Measurements from ENCODE around the gene CACNA1I. TPM values are rescaled to one million over a fixed set of nuclear protein-coding genes. Genes with fewer than 3 reads are reported as not detected.
"Not testable (repeated sequence)": the region's sequence is repeated elsewhere in the genome, so short reads cannot be mapped to it uniquely, and the experiment has no call there.

CACNA1I gene
- total RNA-seq, 2 donors from 2014 or later = 0.69 to 1.0 TPM

DNA sequence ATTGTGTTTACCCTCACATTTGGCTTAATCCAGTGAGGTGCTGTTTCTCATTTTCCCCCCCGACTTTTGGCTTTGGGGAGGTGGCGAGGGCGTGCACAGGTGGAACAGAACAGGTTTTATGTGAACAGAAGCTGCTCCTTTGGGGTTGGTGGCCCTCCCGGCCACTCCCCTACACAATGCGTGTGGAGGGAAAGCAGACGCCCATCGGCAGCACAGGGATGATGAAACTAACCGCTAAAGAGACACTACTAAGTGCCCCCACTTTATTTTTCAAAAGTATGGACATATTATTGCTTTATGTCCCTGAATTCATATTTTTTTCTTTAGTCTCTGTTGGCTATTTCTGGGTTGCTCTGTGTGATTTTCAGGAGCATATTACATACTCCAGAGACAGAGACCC lies 162.1 kb downstream of the CACNA1I start:
- H3K36me3 ChIP-seq = no peaks in the 10 kb centered on the region
- H3K9ac ChIP-seq (ENCODE audit: low read depth in 2 of 2, low read length in 2 of 2) = no peak overlapping the region
- H3K4me1 ChIP-seq = no peaks in the 10 kb centered on the region
- no peaks in the 10 kb centered on the region for H3K9me3 ChIP-seq
- H3K4me3 ChIP-seq = no peak overlapping the region
- DNase-seq = no peak
- no peak overlapping the region for H3K27ac ChIP-seq
- no peaks in the 10 kb centered on the region for H3K27me3 ChIP-seq
- intact Hi-C loops (cut with DNase I) = no loop called here
- TF ChIP-seq, protein P1, sequence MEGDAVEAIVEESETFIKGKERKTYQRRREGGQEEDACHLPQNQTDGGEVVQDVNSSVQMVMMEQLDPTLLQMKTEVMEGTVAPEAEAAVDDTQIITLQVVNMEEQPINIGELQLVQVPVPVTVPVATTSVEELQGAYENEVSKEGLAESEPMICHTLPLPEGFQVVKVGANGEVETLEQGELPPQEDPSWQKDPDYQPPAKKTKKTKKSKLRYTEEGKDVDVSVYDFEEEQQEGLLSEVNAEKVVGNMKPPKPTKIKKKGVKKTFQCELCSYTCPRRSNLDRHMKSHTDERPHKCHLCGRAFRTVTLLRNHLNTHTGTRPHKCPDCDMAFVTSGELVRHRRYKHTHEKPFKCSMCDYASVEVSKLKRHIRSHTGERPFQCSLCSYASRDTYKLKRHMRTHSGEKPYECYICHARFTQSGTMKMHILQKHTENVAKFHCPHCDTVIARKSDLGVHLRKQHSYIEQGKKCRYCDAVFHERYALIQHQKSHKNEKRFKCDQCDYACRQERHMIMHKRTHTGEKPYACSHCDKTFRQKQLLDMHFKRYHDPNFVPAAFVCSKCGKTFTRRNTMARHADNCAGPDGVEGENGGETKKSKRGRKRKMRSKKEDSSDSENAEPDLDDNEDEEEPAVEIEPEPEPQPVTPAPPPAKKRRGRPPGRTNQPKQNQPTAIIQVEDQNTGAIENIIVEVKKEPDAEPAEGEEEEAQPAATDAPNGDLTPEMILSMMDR (IDR thresholded peaks at IDR 0.05) = no peak

DNA sequence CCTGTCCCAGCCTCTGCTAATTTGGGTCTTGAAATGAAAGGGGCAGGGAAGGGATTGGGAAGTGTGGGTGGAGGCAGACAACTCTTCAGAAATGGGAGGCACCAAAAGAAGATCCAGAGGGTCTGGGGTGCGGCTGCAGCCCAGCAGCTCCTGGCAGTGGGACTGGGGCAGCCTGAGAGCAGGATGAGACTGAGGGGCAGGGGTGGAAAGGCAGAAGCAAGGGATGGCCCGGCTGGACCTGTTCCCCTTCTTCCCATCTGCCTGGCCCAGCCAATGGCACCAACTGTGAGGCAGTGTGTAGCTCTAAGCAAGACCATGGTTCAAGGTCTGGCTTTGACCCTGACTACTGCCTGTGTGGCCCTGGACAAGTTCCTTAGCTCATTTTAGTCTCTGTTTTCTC lies 162.6 kb downstream of the CACNA1I start:
- H3K27ac ChIP-seq = no peak overlapping the region
- no peaks in the 10 kb centered on the region for H3K27me3 ChIP-seq
- intact Hi-C loops (cut with DNase I) = no loop called here
- TF ChIP-seq, protein P1 (IDR thresholded peaks at IDR 0.05) = no peak
- no peaks in the 10 kb centered on the region for H3K4me1 ChIP-seq
- no peak for DNase-seq
- no peak overlapping the region for H3K9ac ChIP-seq (ENCODE audit: low read depth in 2 of 2, low read length in 2 of 2)
- no peaks in the 10 kb centered on the region for H3K36me3 ChIP-seq
- no peak overlapping the region for H3K4me3 ChIP-seq
- H3K9me3 ChIP-seq = no peaks in the 10 kb centered on the region

DNA sequence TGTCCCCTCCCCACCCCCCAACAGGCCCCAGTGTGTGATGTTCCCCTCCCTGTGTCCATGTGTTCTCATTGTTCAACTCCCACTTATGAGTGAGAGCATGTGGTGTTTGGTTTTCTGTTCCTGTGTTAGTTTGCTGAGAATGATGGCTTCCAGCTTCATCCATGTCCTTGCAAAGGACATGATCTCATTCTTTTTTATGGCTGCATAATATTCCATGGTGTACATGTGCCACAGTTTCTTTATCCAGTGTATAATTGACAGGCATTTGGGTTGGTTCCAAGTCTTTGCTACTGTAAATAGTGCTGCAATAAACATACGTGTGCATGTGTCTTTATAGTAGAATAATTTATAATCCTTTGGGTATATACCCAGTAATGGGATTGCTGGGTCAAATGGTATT lies 163.5 kb downstream of the CACNA1I start:
- H3K4me3 ChIP-seq; intact Hi-C loops (cut with DNase I); H3K27ac ChIP-seq; H3K9me3 ChIP-seq; DNase-seq; H3K9ac ChIP-seq (ENCODE audit: low read depth in 2 of 2, low read length in 2 of 2); H3K4me1 ChIP-seq; H3K27me3 ChIP-seq; H3K36me3 ChIP-seq: not testable (repeated sequence)

DNA sequence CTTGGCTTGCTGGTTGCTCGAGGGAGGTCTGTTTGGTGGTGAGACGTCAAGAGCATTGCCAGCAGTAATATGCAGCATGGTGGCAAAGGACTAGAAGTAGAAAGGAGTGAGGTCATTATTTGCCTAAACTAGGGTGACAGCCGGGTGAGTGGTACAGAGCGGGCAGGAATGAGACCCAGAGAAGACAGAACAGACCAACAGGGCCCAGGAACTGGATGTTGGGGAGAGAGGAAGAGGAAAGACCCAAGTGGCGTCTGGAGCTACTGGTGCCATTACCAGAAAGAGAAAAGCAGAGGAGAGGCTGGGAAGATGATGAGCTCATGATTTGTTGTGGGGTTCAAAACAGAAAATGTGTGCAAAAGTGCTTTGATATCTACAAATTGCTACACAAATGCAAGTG lies 164.3 kb downstream of the CACNA1I start:
- Histone ChIP-seq H3K4me3 (no peak overlapping the region), H3K9me3 (no peaks in the 10 kb centered on the region), H3K36me3 (no peaks in the 10 kb centered on the region), H3K4me1 (no peaks in the 10 kb centered on the region), H3K9ac (ENCODE audit: low read depth in 2 of 2, low read length in 2 of 2) (no peak overlapping the region), H3K27me3 (no peaks in the 10 kb centered on the region), H3K27ac (no peak overlapping the region)
- TF ChIP-seq, protein P1 (IDR thresholded peaks at IDR 0.05) = no peak
- intact Hi-C loops (cut with DNase I) = no loop called here
- no peak for DNase-seq

DNA sequence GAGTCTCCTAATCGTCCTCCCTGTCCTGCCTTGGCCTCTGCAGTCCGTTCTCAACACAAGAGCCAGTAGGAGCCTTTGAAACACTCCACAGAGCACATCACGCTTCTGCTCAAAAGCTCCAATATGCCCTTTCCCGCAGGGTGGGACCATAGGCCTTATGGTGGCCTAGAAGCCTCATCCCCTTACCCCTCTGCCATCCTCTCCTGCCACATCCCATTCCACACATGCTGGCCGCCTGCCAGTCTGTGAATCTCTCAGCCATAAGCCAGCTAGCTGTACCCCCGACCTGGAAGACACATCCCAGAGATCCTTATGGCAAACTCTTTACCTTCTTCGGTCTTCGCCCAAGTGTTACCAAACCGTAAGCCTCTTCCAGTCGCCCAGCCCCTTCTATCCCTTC lies 165.2 kb downstream of the CACNA1I start:
- H3K36me3 ChIP-seq = no peaks in the 10 kb centered on the region
- no peaks in the 10 kb centered on the region for H3K4me1 ChIP-seq
- no peaks in the 10 kb centered on the region for H3K27me3 ChIP-seq
- no peak for DNase-seq
- H3K27ac ChIP-seq = no peak overlapping the region
- intact Hi-C loops (cut with DNase I) = no loop called here
- H3K9ac ChIP-seq (ENCODE audit: low read depth in 2 of 2, low read length in 2 of 2) = no peak overlapping the region
- TF ChIP-seq, protein P1 (IDR thresholded peaks at IDR 0.05) = no peak
- H3K4me3 ChIP-seq = no peak overlapping the region
- H3K9me3 ChIP-seq = no peaks in the 10 kb centered on the region

DNA sequence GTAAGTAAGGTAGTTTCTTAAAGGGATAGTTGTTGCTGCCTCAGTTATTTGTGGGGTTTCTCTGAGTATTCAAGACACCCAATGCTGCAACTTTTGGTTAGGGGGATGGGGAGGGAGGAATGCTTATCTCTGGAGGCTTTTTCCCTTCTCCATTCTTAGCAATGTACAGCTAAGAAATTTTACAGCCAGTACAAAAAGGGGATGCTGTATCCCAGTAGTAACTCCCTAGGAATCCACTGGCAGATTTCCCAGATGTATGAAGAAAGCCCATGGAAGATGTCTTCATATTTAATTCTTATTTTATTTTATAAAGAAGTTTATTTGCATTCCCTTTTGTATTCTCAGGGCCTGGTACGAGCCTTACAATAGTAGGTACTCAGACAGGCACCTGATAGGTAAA lies 168.2 kb downstream of the CACNA1I start:
- intact Hi-C loops (cut with DNase I) = no loop called here
- no peaks in the 10 kb centered on the region for H3K4me1 ChIP-seq
- no peak for DNase-seq
- H3K27ac ChIP-seq = no peak overlapping the region
- H3K4me3 ChIP-seq = no peak overlapping the region
- TF ChIP-seq, protein P1 (IDR thresholded peaks at IDR 0.05) = no peak
- H3K9me3 ChIP-seq = no peaks in the 10 kb centered on the region
- no peaks in the 10 kb centered on the region for H3K36me3 ChIP-seq
- H3K27me3 ChIP-seq = no peaks in the 10 kb centered on the region
- H3K9ac ChIP-seq (ENCODE audit: low read depth in 2 of 2, low read length in 2 of 2) = no peak overlapping the region

Other genes with a start within 250 kb of the CACNA1I start
- gene SYNGR1, start 220.8 kb upstream of the CACNA1I start, total RNA-seq = 1 to 10 TPM; 1.8 to 4.3 TPM
- gene TAB1, start 171.0 kb upstream of the CACNA1I start, total RNA-seq = 10 to 100 TPM; 16.1 to 31.3 TPM
- gene MGAT3, start 113.7 kb upstream of the CACNA1I start, total RNA-seq = 10 to 100 TPM in 1 of 2 donors, 1 to 10 TPM in 1; 8.9 to 19.1 TPM
- gene MIEF1, start 68.5 kb upstream of the CACNA1I start, total RNA-seq = 10 to 100 TPM; 28.6 to 36.6 TPM
- gene ATF4, start 50.2 kb upstream of the CACNA1I start, total RNA-seq = 100 to 1,000 TPM; 279 to 302 TPM
- 100 to 1,000 TPM in 1 of 2 donors, 10 to 100 TPM in 1; 61.4 to 111 TPM for gene RPS19BP1, start 38.0 kb upstream of the CACNA1I start, total RNA-seq